ENCODE measurements around the gene IPPK.
A peak's percentile ranks its signal among the peaks of the same experiment; 100 is the strongest.

IPPK gene, protein sequence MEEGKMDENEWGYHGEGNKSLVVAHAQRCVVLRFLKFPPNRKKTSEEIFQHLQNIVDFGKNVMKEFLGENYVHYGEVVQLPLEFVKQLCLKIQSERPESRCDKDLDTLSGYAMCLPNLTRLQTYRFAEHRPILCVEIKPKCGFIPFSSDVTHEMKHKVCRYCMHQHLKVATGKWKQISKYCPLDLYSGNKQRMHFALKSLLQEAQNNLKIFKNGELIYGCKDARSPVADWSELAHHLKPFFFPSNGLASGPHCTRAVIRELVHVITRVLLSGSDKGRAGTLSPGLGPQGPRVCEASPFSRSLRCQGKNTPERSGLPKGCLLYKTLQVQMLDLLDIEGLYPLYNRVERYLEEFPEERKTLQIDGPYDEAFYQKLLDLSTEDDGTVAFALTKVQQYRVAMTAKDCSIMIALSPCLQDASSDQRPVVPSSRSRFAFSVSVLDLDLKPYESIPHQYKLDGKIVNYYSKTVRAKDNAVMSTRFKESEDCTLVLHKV

DNA sequence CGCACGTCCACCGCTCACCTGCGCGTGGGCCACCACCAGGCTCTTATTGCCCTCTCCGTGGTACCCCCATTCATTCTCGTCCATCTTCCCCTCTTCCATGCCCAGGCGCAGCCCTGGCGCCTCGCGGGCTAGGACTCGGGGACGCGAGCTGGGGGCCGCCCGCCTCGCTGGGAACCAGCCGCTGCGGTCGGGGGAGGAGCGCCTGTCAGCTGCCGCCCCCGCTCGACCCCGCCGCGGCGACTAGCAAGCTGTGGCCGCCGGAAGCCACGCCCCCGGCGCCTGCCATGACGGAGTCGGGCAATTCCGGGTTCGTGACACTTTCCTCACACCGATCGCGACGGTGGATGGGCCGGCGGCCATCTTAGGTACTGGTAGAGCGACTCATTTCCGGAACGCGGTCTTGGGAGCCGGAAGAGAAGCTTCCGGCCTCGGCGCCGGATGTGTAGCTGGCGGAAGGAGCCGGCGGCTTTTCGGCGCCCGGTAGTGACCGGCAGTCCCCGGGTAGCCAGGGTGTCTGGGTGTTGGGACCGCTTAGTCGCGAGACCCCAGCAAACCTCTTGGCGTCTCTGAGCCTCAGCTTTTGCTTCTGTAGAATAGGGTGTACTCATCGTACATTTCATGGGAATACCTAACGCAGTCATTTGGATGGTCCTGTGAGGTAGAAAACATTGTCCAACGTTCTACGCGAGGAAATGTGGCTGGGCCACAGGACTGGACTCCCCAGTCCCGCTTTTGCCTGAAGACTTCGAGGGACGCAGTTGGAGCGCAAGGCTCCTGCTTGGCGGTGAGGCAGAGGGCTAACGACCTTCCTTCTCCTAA is at the start of gene IPPK:
IPPK (minus strand) TSS at position 242 of the 819 bp plus-strand sequence; CDS start at position 99, 143 bp downstream.
- peak; percentile 95 for DNase-seq

GRCh38 chr9:92719028-92719647 is 49.2 kb upstream of the IPPK start:
- no peak for DNase-seq

GRCh38 chr9:92718086-92719001 is 48.4 kb upstream of the IPPK start:
- DNase-seq: no peak

DNA sequence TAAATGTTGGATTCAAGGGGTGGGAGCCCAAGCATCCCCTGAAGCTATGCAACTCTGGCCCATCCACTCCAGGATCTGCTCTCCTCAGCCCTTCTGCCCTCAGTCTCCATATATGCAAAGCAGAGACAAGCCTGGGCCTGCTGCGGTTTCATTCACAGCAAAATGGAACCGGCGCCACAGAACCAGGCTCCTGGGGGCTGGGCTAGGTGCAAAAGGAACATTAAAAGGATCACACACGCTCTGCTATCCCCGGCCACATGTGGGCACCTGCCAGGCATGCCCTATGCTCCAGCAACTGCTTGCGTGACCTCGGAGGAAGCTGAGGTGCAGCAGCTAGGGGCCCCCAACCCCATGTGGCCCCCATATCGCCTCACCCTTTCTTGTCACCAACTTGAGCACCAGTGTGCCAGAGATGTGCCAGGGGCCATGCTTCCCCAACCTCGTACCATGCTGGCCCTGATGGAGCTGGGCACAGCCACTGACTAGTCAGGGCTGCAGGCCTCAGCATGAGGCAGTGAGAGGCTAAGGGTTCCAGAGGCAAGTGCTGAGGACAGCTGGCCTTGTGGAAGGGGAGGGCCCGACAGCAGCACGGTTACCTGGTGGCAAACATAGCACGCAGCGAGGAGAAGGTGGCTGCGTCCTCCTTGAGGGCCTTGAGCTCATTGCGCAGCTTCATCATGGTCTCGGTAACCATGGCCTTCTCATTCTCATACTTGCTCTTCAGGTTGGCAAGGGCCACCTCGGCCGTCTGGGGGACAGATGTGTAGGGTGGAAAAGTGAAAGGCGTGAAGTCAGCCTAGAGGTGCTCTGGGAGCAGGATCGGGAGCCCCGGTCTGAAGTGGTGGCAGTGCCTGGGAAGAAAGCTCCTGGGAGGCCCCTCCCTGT is 47.5 kb upstream of the IPPK start:
- DNase-seq: no peak

GRCh38 chr9:92716557-92716956 is 46.6 kb upstream of the IPPK start:
- no peak for DNase-seq

DNA sequence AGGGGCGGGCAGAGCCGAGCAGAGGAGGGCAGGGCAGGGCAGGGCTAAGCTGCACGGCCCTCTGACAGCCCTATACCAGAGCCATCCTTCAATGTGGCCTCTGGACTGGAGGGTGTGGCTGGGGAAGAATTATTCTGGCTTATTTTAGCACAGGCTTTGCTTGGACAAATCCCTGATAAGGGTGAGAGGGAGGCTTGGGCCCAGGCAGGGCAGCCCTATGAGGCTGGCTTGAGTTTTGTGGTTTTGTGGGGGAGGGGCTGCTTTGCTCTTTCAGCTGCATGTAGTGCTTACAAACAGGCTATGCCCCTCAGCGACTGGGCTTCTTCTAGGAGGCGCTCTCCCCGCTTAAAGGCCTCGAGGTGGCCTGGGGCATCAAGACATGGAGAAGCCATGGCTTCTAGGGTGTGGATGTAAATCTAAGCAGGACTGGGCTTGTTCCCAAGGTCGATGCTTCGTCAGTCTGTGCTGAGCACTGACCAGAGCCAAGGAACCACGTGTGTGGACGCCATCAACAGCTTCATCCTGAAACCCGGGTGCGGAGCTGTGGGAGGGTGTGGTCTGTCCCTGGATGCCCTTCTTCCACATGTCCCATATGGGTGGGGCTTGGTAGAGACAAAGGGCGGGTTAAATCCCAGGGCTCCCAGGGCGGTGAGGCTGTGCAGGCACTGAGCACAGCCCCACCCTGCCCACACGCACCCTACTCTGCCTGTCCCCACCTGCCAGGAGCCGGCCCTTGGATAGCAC is 45.7 kb upstream of the IPPK start:
- no peak for DNase-seq

- no peak for DNase-seq
These were observed 45.0 kb upstream of the IPPK start for GRCh38 chr9:92714787-92715487.

DNA sequence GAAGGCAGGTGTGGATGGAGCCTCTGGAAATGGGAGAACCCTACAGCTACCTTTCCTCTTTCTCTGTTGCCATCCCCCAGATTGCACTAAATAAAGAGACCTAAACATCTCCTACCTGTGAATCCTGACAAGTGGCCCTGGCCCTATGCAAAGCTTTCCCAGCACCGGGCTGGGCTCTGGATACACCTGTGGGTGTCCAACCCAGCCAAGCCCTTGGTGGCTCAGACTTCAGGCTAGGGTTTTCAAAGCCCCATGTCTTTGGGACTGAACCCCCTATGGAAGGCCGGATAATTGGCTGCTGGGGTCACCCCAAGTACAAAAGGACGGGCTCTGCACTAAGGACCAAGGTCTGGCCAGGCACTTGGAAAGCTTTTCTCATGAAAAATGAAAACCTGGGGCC is 44.1 kb upstream of the IPPK start:
- DNase-seq: no peak

GRCh38 chr9:92713528-92713927 is 43.6 kb upstream of the IPPK start:
- no peak for DNase-seq

DNA sequence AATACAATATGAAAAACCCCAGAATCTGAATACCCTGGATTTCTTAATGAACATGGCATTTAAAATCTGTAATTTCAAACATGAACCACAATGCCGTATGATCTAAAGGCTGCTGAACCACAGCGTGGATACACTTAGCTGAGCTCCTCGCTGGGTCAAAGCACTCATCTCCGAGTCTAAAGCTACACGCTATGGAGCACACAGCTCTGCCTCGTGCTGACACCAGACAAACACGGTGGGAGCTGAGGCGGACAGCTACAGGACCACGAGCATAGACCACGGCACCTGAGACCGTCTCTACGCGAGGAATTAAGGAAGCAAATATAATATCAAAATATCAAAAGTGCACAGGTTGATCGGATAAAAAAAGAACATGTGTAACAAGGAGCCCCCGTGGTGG is 42.8 kb upstream of the IPPK start:
- DNase-seq: no peak

- DNase-seq: no peak
These were observed 41.9 kb upstream of the IPPK start for GRCh38 chr9:92711844-92712243.

DNA sequence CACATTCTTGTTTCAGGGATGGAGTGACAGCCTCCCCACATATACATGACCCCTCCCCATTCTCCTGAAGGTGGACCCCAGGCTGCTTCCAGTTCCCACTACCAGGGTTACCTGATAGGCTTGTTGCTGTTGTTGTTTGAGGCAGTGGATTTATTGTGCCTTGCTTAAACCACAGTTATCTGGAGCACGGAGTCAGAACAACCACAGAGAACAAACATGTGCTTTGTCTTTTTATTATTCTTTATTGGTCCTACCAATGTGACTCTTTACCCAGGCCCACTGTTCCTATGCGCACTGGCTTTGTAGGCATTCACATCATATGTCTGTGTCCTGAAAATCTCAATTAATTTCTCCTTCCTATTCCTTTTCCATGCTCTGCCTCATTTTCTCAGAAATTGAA is 41.2 kb upstream of the IPPK start:
- DNase-seq: no peak

DNA sequence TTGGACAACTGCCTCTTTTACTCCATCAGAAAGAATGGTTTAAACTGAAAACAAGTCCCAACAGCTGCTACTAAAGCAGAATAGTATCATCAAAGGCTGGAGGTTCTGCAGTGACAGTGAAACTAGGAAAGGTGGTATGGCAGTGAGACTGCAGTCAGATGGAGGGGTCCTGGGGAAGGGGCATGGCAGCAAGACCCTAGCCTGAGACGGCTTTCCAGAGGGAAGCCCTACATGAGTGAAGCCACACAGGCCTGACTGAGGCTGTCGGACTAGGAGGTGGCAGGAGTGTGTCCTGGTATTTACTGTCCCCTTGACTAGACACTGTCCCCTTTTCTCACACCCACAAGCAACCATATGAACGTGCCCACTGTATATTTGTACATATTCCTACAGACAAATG is 40.4 kb upstream of the IPPK start:
- DNase-seq: no peak

DNA sequence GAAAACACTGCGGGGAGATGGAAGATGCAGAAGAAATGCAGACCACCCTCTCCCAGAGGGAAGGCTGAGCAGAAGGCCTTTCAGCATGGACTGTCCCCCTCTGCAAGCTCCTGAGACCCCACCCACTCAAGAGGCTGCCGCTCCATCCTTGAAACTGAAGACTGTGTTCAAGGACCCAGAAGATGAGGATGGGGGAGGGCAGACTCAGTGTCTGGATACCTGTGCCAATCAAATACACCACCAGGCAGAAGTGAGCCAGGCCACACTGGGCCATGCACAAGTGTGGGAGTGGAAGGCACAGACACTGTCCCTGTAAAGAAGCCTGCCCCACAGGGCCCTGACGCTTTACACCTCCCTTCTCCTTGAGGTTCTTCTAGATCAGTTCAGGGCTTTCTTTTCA is 40.0 kb upstream of the IPPK start:
- no peak for DNase-seq

- DNase-seq: no peak
These were observed 39.3 kb upstream of the IPPK start for GRCh38 chr9:92709240-92709639.

DNA sequence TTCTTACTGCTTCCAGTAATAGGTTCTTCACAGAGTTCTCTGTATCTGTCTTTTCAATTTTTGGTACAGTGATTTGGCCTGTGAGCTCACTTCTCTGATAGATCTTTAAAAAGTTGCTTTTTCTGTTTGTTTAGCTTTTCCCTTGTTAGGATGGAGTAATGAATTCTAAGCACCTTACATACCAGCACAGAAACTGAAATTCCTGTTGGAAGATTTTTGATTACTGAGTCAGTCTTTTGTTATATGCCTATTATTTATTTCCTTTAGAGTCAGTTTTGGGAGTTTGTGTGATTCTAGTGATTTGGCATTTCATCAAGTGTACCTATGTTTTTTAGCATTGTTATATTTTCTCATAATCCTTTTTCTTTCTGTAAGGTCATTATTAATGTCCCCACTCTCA is 37.6 kb upstream of the IPPK start:
- no peak for DNase-seq

DNA sequence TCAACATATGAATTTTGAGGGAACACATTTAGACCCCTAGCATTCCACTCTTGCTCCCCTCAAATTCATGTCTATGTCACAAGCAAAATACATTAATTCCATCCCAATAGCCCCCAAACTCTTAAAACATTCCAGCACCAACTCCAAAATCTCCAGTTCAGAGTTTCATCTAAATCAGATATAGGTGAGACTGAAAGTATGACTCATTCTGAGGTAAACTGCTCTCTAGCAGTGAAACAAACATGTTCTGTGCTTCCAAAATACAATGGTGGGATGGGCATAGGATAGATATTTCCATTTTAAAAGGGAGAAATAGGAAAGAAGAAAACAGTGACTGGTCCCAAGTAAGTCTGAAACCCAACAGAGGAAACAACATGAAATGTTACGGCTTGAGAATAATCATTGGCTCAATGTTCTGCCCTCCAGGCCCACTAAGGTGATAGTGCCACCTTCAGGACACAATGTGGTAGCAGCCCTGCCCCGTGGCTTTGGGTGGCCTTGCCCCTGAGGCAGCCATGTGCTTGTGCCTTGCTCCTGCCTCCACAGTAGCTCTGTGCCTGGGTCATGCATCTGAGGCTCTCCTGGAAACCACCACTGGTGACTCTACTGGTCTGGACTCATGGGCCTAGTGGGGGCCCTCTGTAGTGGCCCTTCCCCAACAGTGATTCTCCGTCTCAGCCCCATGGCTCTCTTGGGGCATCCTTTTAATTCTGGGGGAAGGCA is 36.4 kb upstream of the IPPK start:
- no peak for DNase-seq

DNA sequence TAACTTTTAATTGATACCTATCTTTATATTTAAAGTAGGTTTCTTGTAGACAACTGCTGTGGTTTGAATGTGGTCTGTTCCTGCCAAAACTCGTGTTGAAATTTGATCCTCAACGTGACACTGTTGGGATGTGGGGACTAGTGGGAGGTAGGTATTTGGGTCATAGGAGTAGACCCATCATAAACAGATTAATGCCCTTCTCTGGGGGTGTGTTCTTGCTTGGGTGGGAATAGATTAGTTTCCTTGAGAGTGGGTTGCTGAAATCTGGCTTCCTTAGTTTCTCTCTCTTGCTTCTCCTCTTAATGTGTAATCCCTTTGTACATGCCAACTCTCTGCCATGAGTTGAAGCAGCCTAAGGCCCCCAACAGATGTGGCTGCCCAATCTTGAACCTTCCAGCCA is 34.6 kb upstream of the IPPK start:
- DNase-seq: no peak

DNA sequence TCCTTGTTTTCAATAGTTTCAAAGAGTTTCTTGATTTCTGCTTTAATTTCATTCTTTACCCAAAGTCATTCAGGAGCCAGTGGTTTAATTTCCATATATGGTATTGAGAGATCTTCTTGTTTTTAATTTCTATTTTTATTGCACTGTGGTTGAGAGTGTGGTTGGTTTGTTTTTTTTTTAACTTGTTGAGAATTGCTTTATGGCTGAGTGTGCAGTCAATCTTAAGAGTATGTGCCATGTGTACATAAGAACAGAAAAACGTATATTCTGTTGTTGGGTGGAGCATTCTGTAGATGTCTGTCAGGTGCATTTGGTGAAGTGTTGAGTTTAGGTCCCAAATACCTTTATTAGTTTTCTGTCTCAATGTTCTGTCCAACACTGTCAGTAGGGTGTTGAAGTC is 26.7 kb upstream of the IPPK start:
- DNase-seq: no peak
